Neural cell (in vitro differentiated cells): Measurements from ENCODE around the gene RAB6A. TPM values are rescaled to one million over a fixed set of nuclear protein-coding genes. Genes with fewer than 3 reads are reported as not detected.

Experiments used
- H2AFZ ChIP-seq: fragments of 200-600, 300-800 bp; sonication (generic), shearing (Covaris generic); 2 replicates; pipeline ENCODE4 v1.6.0; 2014; ENCODE audit warnings: low read depth, mild to moderate bottlenecking, antibody characterized with exemption, low read length, moderate library complexity
- H3F3A ChIP-seq: fragments of 200-600 bp; shearing (Covaris generic); 2 replicates; pipeline ENCODE4 v1.6.1; 2016; ENCODE audit warnings: mild to moderate bottlenecking, moderate library complexity, mixed read lengths, antibody characterized with exemption, low read length; ENCODE audit not compliant: insufficient read depth, poor library complexity, severe bottlenecking
- H3K27ac ChIP-seq: fragments of 200-600, 300-800 bp; sonication (generic), shearing (Covaris generic); 2 replicates; pipeline ENCODE4 v1.5.1; 2014; ENCODE audit warnings: mild to moderate bottlenecking, low read length, moderate library complexity
- H3K27me3 ChIP-seq: fragments of 300-800, 200-600 bp; sonication (generic), shearing (Covaris generic); 2 replicates; pipeline ENCODE4 v1.6.0; 2014; ENCODE audit warnings: mild to moderate bottlenecking, low read depth, low read length, moderate library complexity; ENCODE audit not compliant: insufficient read depth
- H3K36me3 ChIP-seq: fragments of 300-800, 200-600 bp; sonication (generic), shearing (Covaris generic); 2 replicates; pipeline ENCODE4 v1.5.1; 2014; ENCODE audit warnings: mild to moderate bottlenecking, antibody characterized with exemption, low read length, moderate library complexity; ENCODE audit not compliant: insufficient read depth
- H3K4me2 ChIP-seq: fragments of 300-800, 200-600 bp; sonication (generic), shearing (Covaris generic); 2 replicates; pipeline ENCODE4 v1.6.0; 2014; ENCODE audit warnings: mild to moderate bottlenecking, low read length
- H3K4me3 ChIP-seq: fragments of 300-800, 200-600 bp; sonication (generic), shearing (Covaris generic); 2 replicates; pipeline ENCODE4 v1.5.1; 2014; ENCODE audit warnings: mild to moderate bottlenecking, low read length, moderate library complexity
- H3K79me2 ChIP-seq: fragments of 200-600 bp; shearing (Covaris generic); replicated peaks from 2 replicates; pipeline ENCODE4 v1.6.0; 2014; ENCODE audit warnings: mild to moderate bottlenecking, low read length, moderate library complexity; ENCODE audit not compliant: insufficient read depth
- H3K9ac ChIP-seq: fragments of 300-800, 200-600 bp; sonication (generic), shearing (Covaris generic); 2 replicates; pipeline ENCODE4 v1.6.1; 2016; ENCODE audit warnings: mild to moderate bottlenecking, low read length, mixed read lengths
- H3K9me2 ChIP-seq: fragments of 200-600 bp; shearing (Covaris generic); 2 replicates; pipeline ENCODE4 v1.6.1; 2016; ENCODE audit warnings: mild to moderate bottlenecking, low read length, mixed read lengths; ENCODE audit not compliant: insufficient read depth
- H3K9me3 ChIP-seq: fragments of 200-600, 300-800 bp; sonication (generic), shearing (Covaris generic); 2 replicates; pipeline ENCODE4 v1.6.1; 2016; ENCODE audit warnings: mild to moderate bottlenecking, mixed run types, low read length, moderate library complexity, mixed read lengths
- H4K20me1 ChIP-seq: fragments of 200-600 bp; shearing (Covaris generic); 2 replicates; pipeline ENCODE4 v1.6.1; 2016; ENCODE audit warnings: mild to moderate bottlenecking, mixed run types; ENCODE audit not compliant: insufficient read depth
- CTCF ChIP-seq: fragments of 450-650 bp; IDR thresholded peaks from 2 replicates; pipeline ENCODE4 v1.5.1; 2014; ENCODE audit warnings: antibody characterized with exemption, mild to moderate bottlenecking, moderate library complexity; ENCODE audit not compliant: poor library complexity, severe bottlenecking
- EP300 ChIP-seq: fragments of 450-650 bp; conservative IDR thresholded peaks from 2 replicates; pipeline ENCODE4 v1.6.1; 2014; ENCODE audit warnings: antibody characterized with exemption, mild to moderate bottlenecking, moderate library complexity; ENCODE audit not compliant: poor library complexity, severe bottlenecking
- EZH2 ChIP-seq: fragments of 200-600, 300-800 bp; shearing (Covaris generic), sonication (generic); IDR thresholded peaks from 2 replicates; pipeline ENCODE4 v1.6.1; 2014; ENCODE audit warnings: antibody characterized with exemption, low read length, borderline replicate concordance, mild to moderate bottlenecking; ENCODE audit not compliant: insufficient read depth, poor library complexity, severe bottlenecking
- MXI1 ChIP-seq: fragments of 450-650 bp; conservative IDR thresholded peaks from 2 replicates; pipeline ENCODE4 v1.6.1; 2014; ENCODE audit warnings: antibody characterized with exemption, mild to moderate bottlenecking; ENCODE audit not compliant: poor library complexity, severe bottlenecking
- POLR2AphosphoS5 ChIP-seq: IDR thresholded peaks from 2 replicates; pipeline ENCODE4 v1.6.1; 2012
- RAD21 ChIP-seq: fragments of 450-650 bp; conservative IDR thresholded peaks from 2 replicates; pipeline ENCODE4 v1.6.1; 2014; ENCODE audit warnings: antibody characterized with exemption, mild to moderate bottlenecking, moderate library complexity
- REST ChIP-seq: IDR thresholded peaks from 2 replicates; pipeline ENCODE4 v1.6.1; 2012; ENCODE audit warnings: borderline replicate concordance
- SMC3 ChIP-seq: fragments of 450-650 bp; conservative IDR thresholded peaks from 2 replicates; pipeline ENCODE4 v1.6.1; 2014; ENCODE audit warnings: antibody characterized with exemption, mild to moderate bottlenecking, moderate library complexity; ENCODE audit not compliant: poor library complexity
- TAF1 ChIP-seq: IDR thresholded peaks from 2 replicates; pipeline ENCODE4 v1.6.1; 2012; ENCODE audit warnings: low read depth
- polyA plus RNA-seq: library from polyadenylated mRNA; depleted of rRNA; stranded (reverse); fragments of >200 nt; gene quantifications from 2 replicates; pipeline ENCODE4 v1.2.3, GENCODE V29; 2014

RAB6A gene
- polyA plus RNA-seq, 1 donor from 2014 or later = 155 TPM

- Histone ChIP-seq H3K79me2 (no peaks in the 10 kb centered on the region), H2AFZ (no peak overlapping the region), H3K9me2 (no peaks in the 10 kb centered on the region), H3K27me3 (no peaks in the 10 kb centered on the region), H3K9me3 (no peaks in the 10 kb centered on the region), H3K36me3 (no peaks in the 10 kb centered on the region), H3K4me2 (no peak overlapping the region), H3F3A (no peaks in the 10 kb centered on the region), H3K27ac (no peak overlapping the region), H4K20me1 (no peaks in the 10 kb centered on the region), H3K4me3 (no peak overlapping the region), H3K9ac (no peak overlapping the region)
- TF ChIP-seq MXI1 (no peak), TAF1 (no peak), EP300 (no peak), REST (no peak), EZH2 (no peak), CTCF (no peak), SMC3 (no peak), POLR2AphosphoS5 (no peak), RAD21 (no peak)
Observed at GRCh38 chr11:73637012-73637411, 123.9 kb downstream of the RAB6A start.

- no peak overlapping the region for H3K4me2 ChIP-seq
- no peak overlapping the region for H2AFZ ChIP-seq
- H3K9ac ChIP-seq = no peak overlapping the region
- no peaks in the 10 kb centered on the region for H4K20me1 ChIP-seq
- no peaks in the 10 kb centered on the region for H3K9me2 ChIP-seq
- no peak overlapping the region for H3K4me3 ChIP-seq
- H3K27me3 ChIP-seq = no peaks in the 10 kb centered on the region
- H3K36me3 ChIP-seq = no peaks in the 10 kb centered on the region
- no peak overlapping the region for H3K27ac ChIP-seq
- H3K9me3 ChIP-seq = no peaks in the 10 kb centered on the region
- no peaks in the 10 kb centered on the region for H3K79me2 ChIP-seq
- H3F3A ChIP-seq = no peaks in the 10 kb centered on the region
- TF ChIP-seq RAD21 (no peak), EZH2 (no peak), EP300 (no peak), POLR2AphosphoS5 (no peak), REST (no peak)
Observed at GRCh38 chr11:73636249-73636648, 124.6 kb downstream of the RAB6A start.
